CD14-positive monocyte (primary cell): ENCODE measurements around the gene SMARCA4. TPM values are rescaled to one million over a fixed set of nuclear protein-coding genes. Genes with fewer than 3 reads are reported as not detected.

ENCODE experiments used
- DNase-seq, 3 donors: peaks; one replicate each; pipeline ENCODE4 v3.0.0-alpha.2; 2011 to 2022
- H2AFZ ChIP-seq: 2 replicates; pipeline ENCODE4 v1.6.0; 2012; ENCODE audit warnings: mild to moderate bottlenecking, low read depth, low read length, inconsistent platforms; ENCODE audit not compliant: insufficient read depth, poor library complexity, severe bottlenecking
- H3K27ac ChIP-seq, 2 donors: 1 replicate in 1 of 2; 2 replicates in 1 of 2; pipeline ENCODE4 v1.5.1; 2012 to 2013; ENCODE audit warnings: low read length in 2 of 2, control low read depth in 1 of 2, inconsistent platforms in 1 of 2, low read depth in 1 of 2, mild to moderate bottlenecking in 1 of 2
- H3K27me3 ChIP-seq, 2 donors: one replicate each; pipeline versions ENCODE4 v1.6.0 to v1.6.1; 2011 to 2013; ENCODE audit warnings: low read length in 2 of 2; ENCODE audit not compliant: control insufficient read depth in 2 of 2, insufficient read depth in 2 of 2
- H3K36me3 ChIP-seq, 2 donors: replicated peaks in 1 of 2; 1 replicate in 1 of 2; 2 replicates in 1 of 2; pipeline versions ENCODE4 v1.5.1 to v1.6.1; 2012 to 2013; ENCODE audit warnings: low read length in 2 of 2, control low read depth in 1 of 2, inconsistent platforms in 1 of 2, mild to moderate bottlenecking in 1 of 2; ENCODE audit not compliant: insufficient read depth in 2 of 2, control insufficient read depth in 1 of 2
- H3K4me1 ChIP-seq, 2 donors: 1 replicate in 1 of 2; 2 replicates in 1 of 2; pipeline versions ENCODE4 v1.5.1 to v1.6.1; 2012 to 2013; ENCODE audit warnings: low read length in 2 of 2, control low read depth in 1 of 2, inconsistent platforms in 1 of 2, mild to moderate bottlenecking in 1 of 2, moderate library complexity in 1 of 2; ENCODE audit not compliant: insufficient read depth in 2 of 2, control insufficient read depth in 1 of 2
- H3K4me2 ChIP-seq: replicated peaks from 2 replicates; pipeline ENCODE3; 2012; ENCODE audit warnings: low read length, moderate library complexity, mild to moderate bottlenecking; ENCODE audit not compliant: poor library complexity, severe bottlenecking; ENCODE audit errors: extremely low read depth
- H3K4me3 ChIP-seq, 3 experiments: fragments of 200-600 bp in 1 of 3; sonication (generic) in 1 of 3; replicated peaks in 1 of 3; 1 replicate in 2 of 3; 2 replicates in 1 of 3; pipeline ENCODE4 v1.5.1; 2011 to 2013; ENCODE audit warnings: low read length in 3 of 3, mild to moderate bottlenecking in 3 of 3, control low read depth in 2 of 3, low read depth in 2 of 3, inconsistent platforms in 1 of 3, moderate library complexity in 1 of 3
- H3K79me2 ChIP-seq: 2 replicates; pipeline ENCODE4 v1.6.0; 2012; ENCODE audit warnings: mild to moderate bottlenecking, control low read depth, inconsistent platforms, low read length, moderate library complexity; ENCODE audit not compliant: insufficient read depth
- H3K9ac ChIP-seq: 2 replicates; pipeline ENCODE4 v1.6.0; 2017; ENCODE audit warnings: low read length, mild to moderate bottlenecking; ENCODE audit not compliant: insufficient read depth, poor library complexity, severe bottlenecking
- H3K9me3 ChIP-seq, 2 donors: replicated peaks in 1 of 2; 1 replicate in 1 of 2; 2 replicates in 1 of 2; pipeline versions ENCODE4 v1.5.1 to v1.6.1; 2012 to 2013; ENCODE audit warnings: low read length in 2 of 2, control low read depth in 1 of 2; ENCODE audit not compliant: control insufficient read depth in 1 of 2, insufficient read depth in 1 of 2
- H4K20me1 ChIP-seq: 2 replicates; pipeline ENCODE4 v1.6.0; 2012; ENCODE audit warnings: mild to moderate bottlenecking, low read length, control low read depth, moderate library complexity; ENCODE audit not compliant: insufficient read depth
- H3K27ac Mint-ChIP-seq, 7 donors: one replicate each; pipeline ENCODE4 v1.8.0; 2020; ENCODE audit warnings: mild to moderate bottlenecking in 7 of 7, mixed read lengths in 7 of 7, moderate library complexity in 6 of 7, inconsistent platforms in 2 of 7
- H3K27me3 Mint-ChIP-seq, 3 donors: one replicate each; pipeline ENCODE4 v1.8.0; 2021 to 2022; ENCODE audit warnings: low read depth in 3 of 3, mild to moderate bottlenecking in 3 of 3, mixed read lengths in 3 of 3, moderate library complexity in 3 of 3, inconsistent platforms in 1 of 3
- H3K36me3 Mint-ChIP-seq, 2 donors: one replicate each; pipeline ENCODE4 v1.8.0; 2020; ENCODE audit warnings: mixed read lengths in 2 of 2, inconsistent platforms in 1 of 2, mild to moderate bottlenecking in 1 of 2
- H3K4me1 Mint-ChIP-seq: one replicate; pipeline ENCODE4 v1.8.0; 2020; ENCODE audit warnings: mild to moderate bottlenecking, mixed read lengths
- H3K4me3 Mint-ChIP-seq, 2 donors: one replicate each; pipeline ENCODE4 v1.8.0; 2020; ENCODE audit warnings: mild to moderate bottlenecking in 2 of 2, mixed read lengths in 2 of 2, moderate library complexity in 1 of 2
- H3K9me3 Mint-ChIP-seq, 7 donors: one replicate each; pipeline ENCODE4 v1.8.0; 2020 to 2022; ENCODE audit warnings: mixed read lengths in 7 of 7, mild to moderate bottlenecking in 6 of 7, moderate library complexity in 6 of 7, inconsistent platforms in 2 of 7
- CTCF ChIP-seq: fragments of 200-600 bp; IDR thresholded peaks from one replicate; pipeline ENCODE4 v1.8.0; 2022; ENCODE audit warnings: antibody characterized with exemption, mild to moderate bottlenecking
- WGBS: methylation state at CpG from one replicate; pipeline ENCODE4 v1.1.5; 2013; ENCODE audit warnings: missing lambda C conversion rate; ENCODE audit not compliant: insufficient coverage; 5-methylcytosine and 5-hydroxymethylcytosine counted together
- intact Hi-C, 2 donors: fragments of 100-400 bp; cut with micrococcal nuclease; formaldehyde crosslinking; loops; one replicate each; pipeline versions ENCODE4 v1.15.0 to v1.15.1; 2023
- polyA plus RNA-seq, 3 donors: library from polyadenylated mRNA; depleted of rRNA in 1 of 3; unstranded in 2 of 3; stranded (reverse) in 1 of 3; fragments of 300-500 nt in 2 of 3; fragments of >200 nt in 1 of 3; fragmentation: Illumina TruSeq in 2 of 3; gene quantifications; 1 replicate in 2 of 3; 2 replicates in 1 of 3; pipeline ENCODE4 v1.2.3, GENCODE V29; 2012 to 2021

Gene SMARCA4
- polyA plus RNA-seq, 3 donors = 5.1 to 53.3 (median 7.0) TPM

- Histone ChIP-seq H3K4me2 (no peak overlapping the region), H3K79me2 (peaks cover 83% of the 10 kb centered on the region), H4K20me1 (peaks cover 82% of the 10 kb centered on the region), H3K27me3 (no peaks in the 10 kb centered on the region), H2AFZ (no peak overlapping the region), H3K36me3 (peaks cover 27 to 40% of the 10 kb centered on the region in 2 donors), H3K27ac (no peak overlapping the region), H3K9me3 (no peaks in the 10 kb centered on the region), H3K4me1 (peaks cover 11 to 13% of the 10 kb centered on the region in 2 donors), H3K4me3 (no peak overlapping the region), H3K9ac (no peak overlapping the region)
- WGBS = 95% methylated on average over 7 of the region's 8 CpGs
- Mint-ChIP-seq H3K9me3 (no peaks in the 10 kb centered on the region), H3K4me3 (no peak overlapping the region), H3K4me1 (peaks cover 17% of the 10 kb centered on the region), H3K27me3 (no peaks in the 10 kb centered on the region), H3K36me3 (peaks cover 24 to 38% of the 10 kb centered on the region in 2 donors), H3K27ac (peak overlapping the region in 3 of 7 donors; percentile 19 to 42 (median 25))
- no peak for DNase-seq
- TF ChIP-seq CTCF = no peak
- intact Hi-C loops = no loop called here
Observed at GRCh38 chr19:10981252-10981895, 20.5 kb downstream of the SMARCA4 start.

GRCh38 chr19:10983026-10983425 lies 22.2 kb downstream of the SMARCA4 start:
- Histone ChIP-seq H3K27ac (no peak overlapping the region), H3K9me3 (no peaks in the 10 kb centered on the region), H3K9ac (no peak overlapping the region), H3K79me2 (peaks cover 66% of the 10 kb centered on the region), H3K4me1 (peaks cover 11 to 13% of the 10 kb centered on the region in 2 donors), H4K20me1 (peaks cover 65% of the 10 kb centered on the region), H3K36me3 (peaks cover 42 to 57% of the 10 kb centered on the region in 2 donors), H2AFZ (no peak overlapping the region), H3K27me3 (no peaks in the 10 kb centered on the region), H3K4me2 (no peak overlapping the region), H3K4me3 (no peak overlapping the region)
- peaks cover 11% of the 10 kb centered on the region for H3K4me1 Mint-ChIP-seq
- peaks cover 31 to 53% of the 10 kb centered on the region in 2 donors for H3K36me3 Mint-ChIP-seq
- no peak overlapping the region for H3K27ac Mint-ChIP-seq
- WGBS = 100% methylated on average over 1 of the region's 6 CpGs
- no peaks in the 10 kb centered on the region for H3K27me3 Mint-ChIP-seq
- H3K4me3 Mint-ChIP-seq = no peak overlapping the region
- no peak for TF ChIP-seq CTCF
- intact Hi-C loops = no loop called here
- no peaks in the 10 kb centered on the region for H3K9me3 Mint-ChIP-seq
- DNase-seq = no peak
